Measurements from ENCODE around the gene ARID3A.

DNA sequence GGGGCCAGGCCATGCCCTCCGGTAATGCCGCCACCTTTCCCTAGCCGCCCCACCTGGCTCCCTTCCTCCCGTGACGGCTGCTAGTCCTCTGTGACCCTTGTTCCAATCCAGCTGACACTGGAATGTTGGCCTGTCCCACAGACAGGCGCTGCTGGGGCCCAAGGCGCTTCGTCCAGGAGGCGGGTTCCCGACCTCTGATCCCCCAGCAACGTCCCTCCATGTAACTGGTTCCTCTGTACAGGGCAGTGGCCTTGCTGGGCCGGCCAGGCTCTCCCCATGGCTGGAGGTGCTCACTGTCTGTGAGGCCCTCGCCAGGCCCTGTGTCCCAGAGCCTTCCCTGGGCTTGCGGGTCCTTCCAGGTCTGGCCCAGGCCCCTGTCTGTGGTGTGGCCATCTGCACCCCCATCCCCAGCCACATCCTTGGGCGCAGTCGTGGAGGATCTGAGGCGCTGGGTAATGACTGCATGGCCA, 67.6 kb downstream of the ARID3A start:
- TF ChIP-seq EZH2phosphoT487 (IDR thresholded peaks at IDR 0.05; ENCODE audit: insufficient read depth, low read depth): no peak
- no peak for TF ChIP-seq EZH2 (IDR thresholded peaks at IDR 0.05; ENCODE audit: insufficient read depth, poor library complexity, severe bottlenecking)
